Natural killer cell (primary cell): Measurements from ENCODE around the gene POLR2A. TPM values are rescaled to one million over a fixed set of nuclear protein-coding genes. Genes with fewer than 3 reads are reported as not detected.

ENCODE experiments used
- ATAC-seq, 3 donors: fragments of 150-1000 bp in 2 of 3; fragments of 200-7000 bp in 1 of 3; cut with Tn5 transposase; 1 replicate in 1 of 3; 2 replicates in 2 of 3; pipeline ENCODE4 v1.10.0; 2021; ENCODE audit warnings: mild to moderate bottlenecking in 2 of 3, moderate library complexity in 2 of 3
- DNase-seq, 2 donors: peaks; one replicate each; pipeline versions ENCODE4 v3.0.0 to v3.0.0-alpha.2; 2013 to 2021; ENCODE audit warnings: mixed read lengths in 1 of 2
- H3K27ac ChIP-seq: one replicate; pipeline ENCODE4 v1.5.1; 2013; ENCODE audit warnings: mild to moderate bottlenecking, low read length
- H3K27me3 ChIP-seq: one replicate; pipeline ENCODE4 v1.6.1; 2013; ENCODE audit warnings: low read length; ENCODE audit not compliant: control insufficient read depth, insufficient read depth
- H3K36me3 ChIP-seq: one replicate; pipeline ENCODE4 v1.6.1; 2013; ENCODE audit warnings: low read length; ENCODE audit not compliant: control insufficient read depth, insufficient read depth
- H3K4me1 ChIP-seq: one replicate; pipeline ENCODE4 v1.6.1; 2013; ENCODE audit warnings: low read length; ENCODE audit not compliant: control insufficient read depth, insufficient read depth
- H3K4me3 ChIP-seq: one replicate; pipeline ENCODE4 v1.5.1; 2013; ENCODE audit warnings: low read length
- H3K9me3 ChIP-seq: one replicate; pipeline ENCODE4 v1.6.1; 2013; ENCODE audit warnings: low read length; ENCODE audit not compliant: control insufficient read depth, insufficient read depth
- H3K27ac Mint-ChIP-seq, 2 donors: one replicate each; pipeline ENCODE4 v1.8.0; 2022; ENCODE audit warnings: mild to moderate bottlenecking in 2 of 2, mixed read lengths in 2 of 2, moderate library complexity in 1 of 2
- H3K27me3 Mint-ChIP-seq, 2 donors: one replicate each; pipeline ENCODE4 v1.8.0; 2022; ENCODE audit warnings: low read depth in 2 of 2, mixed read lengths in 2 of 2
- H3K36me3 Mint-ChIP-seq: one replicate; pipeline ENCODE4 v1.8.0; 2022; ENCODE audit warnings: mixed read lengths
- H3K4me1 Mint-ChIP-seq, 2 donors: one replicate each; pipeline ENCODE4 v1.8.0; 2022; ENCODE audit warnings: mixed read lengths in 2 of 2
- H3K4me3 Mint-ChIP-seq: one replicate; pipeline ENCODE4 v1.8.0; 2022; ENCODE audit warnings: mild to moderate bottlenecking, moderate library complexity, mixed read lengths
- H3K9me3 Mint-ChIP-seq, 2 donors: one replicate each; pipeline ENCODE4 v1.8.0; 2022; ENCODE audit warnings: mixed read lengths in 2 of 2
- CTCF ChIP-seq: fragments of 200-600 bp; IDR thresholded peaks from one replicate; pipeline ENCODE4 v1.8.0; 2022; ENCODE audit warnings: antibody characterized with exemption
- WGBS: methylation state at CpG from one replicate; pipeline ENCODE4 v1.1.7; 2013; ENCODE audit warnings: missing lambda C conversion rate; ENCODE audit not compliant: insufficient coverage; 5-methylcytosine and 5-hydroxymethylcytosine counted together
- intact Hi-C: fragments of 100-400 bp; cut with micrococcal nuclease; formaldehyde crosslinking; loops from one replicate; pipeline ENCODE4 v1.14.2; 2022
- total RNA-seq, 4 donors: library from RNA; stranded (reverse); fragments of 120-200 nt in 1 of 4; gene quantifications; one replicate each; pipeline versions ENCODE4 v1.2.3 to v1.2.4, GENCODE V29; 2013 to 2022

The POLR2A gene
- total RNA-seq, 3 donors from 2014 or later (not counting 1 experiment from before 2014, with no cell fraction given): 515 to 879 (median 524) TPM

- WGBS: 95% methylated on average over 14 of the region's 14 CpGs
- no peak overlapping the region for H3K27ac Mint-ChIP-seq
- intact Hi-C loops: loop anchor here (5.0 kb wide), 1 partner anchor 66 kb away; the partner anchor contains the start of genes FGF11 and TMEM102
- no peaks in the 10 kb centered on the region for H3K9me3 ChIP-seq
- H3K27ac ChIP-seq: no peak overlapping the region
- H3K4me3 ChIP-seq: no peak overlapping the region
- peak in 2 of 3 donors; percentile 25 to 39 for ATAC-seq
- no peaks in the 10 kb centered on the region for H3K9me3 Mint-ChIP-seq
- H3K36me3 ChIP-seq: peaks cover 87% of the 10 kb centered on the region
- peak in 1 of 2 donors; percentile 43 for DNase-seq
- H3K4me1 Mint-ChIP-seq: no peaks in the 10 kb centered on the region
- no peaks in the 10 kb centered on the region for H3K4me1 ChIP-seq
- H3K4me3 Mint-ChIP-seq: no peak overlapping the region
- no peaks in the 10 kb centered on the region for H3K27me3 ChIP-seq
- no peaks in the 10 kb centered on the region for H3K27me3 Mint-ChIP-seq
- no peak for TF ChIP-seq CTCF
- peaks cover 21% of the 10 kb centered on the region for H3K36me3 Mint-ChIP-seq
Measured at GRCh38 chr17:7502987-7503386, 18.8 kb downstream of the POLR2A start.

GRCh38 chr17:7503521-7503920, 19.4 kb downstream of the POLR2A start:
- Mint-ChIP-seq H3K9me3 (no peaks in the 10 kb centered on the region), H3K36me3 (peaks cover 21% of the 10 kb centered on the region), H3K27ac (peak overlapping the region in 1 of 2 donors; percentile 52), H3K4me3 (no peak overlapping the region), H3K27me3 (no peaks in the 10 kb centered on the region), H3K4me1 (no peaks in the 10 kb centered on the region)
- no peak for ATAC-seq
- Histone ChIP-seq H3K27me3 (no peaks in the 10 kb centered on the region), H3K4me1 (no peaks in the 10 kb centered on the region), H3K9me3 (no peaks in the 10 kb centered on the region), H3K27ac (no peak overlapping the region), H3K36me3 (peaks cover 86% of the 10 kb centered on the region), H3K4me3 (no peak overlapping the region)
- intact Hi-C loops: loop anchor here (5.0 kb wide), 1 partner anchor 66 kb away; the partner anchor contains the start of genes FGF11 and TMEM102
- 97% methylated on average over 8 of the region's 8 CpGs for WGBS
- no peak for TF ChIP-seq CTCF
- peak in 1 of 2 donors; percentile 4 for DNase-seq

DNA sequence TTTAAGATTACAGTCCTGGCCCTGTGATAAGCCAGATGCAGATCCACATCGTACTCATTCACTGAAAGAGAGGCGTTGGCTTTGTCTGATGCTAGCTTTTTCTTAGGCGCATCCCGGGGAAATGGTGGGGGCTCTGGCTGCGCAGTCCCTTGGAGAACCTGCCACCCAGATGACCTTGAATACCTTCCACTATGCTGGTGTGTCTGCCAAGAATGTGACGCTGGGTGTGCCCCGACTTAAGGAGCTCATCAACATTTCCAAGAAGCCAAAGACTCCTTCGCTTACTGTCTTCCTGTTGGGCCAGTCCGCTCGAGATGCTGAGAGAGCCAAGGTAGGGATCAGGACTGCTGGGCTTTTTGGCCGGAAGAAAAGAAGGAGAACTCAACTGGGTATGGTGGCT, 24.0 kb downstream of the POLR2A start:
- WGBS: 99% methylated on average over 11 of the region's 11 CpGs
- H3K27me3 ChIP-seq: no peaks in the 10 kb centered on the region
- no peak overlapping the region for H3K4me3 Mint-ChIP-seq
- H3K27ac ChIP-seq: no peak overlapping the region
- no peaks in the 10 kb centered on the region for H3K9me3 Mint-ChIP-seq
- peaks cover 0 to 2% of the 10 kb centered on the region in 2 donors for H3K4me1 Mint-ChIP-seq
- peaks cover 87% of the 10 kb centered on the region for H3K36me3 ChIP-seq
- TF ChIP-seq CTCF: no peak
- H3K27me3 Mint-ChIP-seq: no peaks in the 10 kb centered on the region
- H3K9me3 ChIP-seq: no peaks in the 10 kb centered on the region
- DNase-seq (no peak), ATAC-seq (no peak)
- H3K4me1 ChIP-seq: no peaks in the 10 kb centered on the region
- H3K36me3 Mint-ChIP-seq: peaks cover 10% of the 10 kb centered on the region
- H3K4me3 ChIP-seq: no peak overlapping the region
- H3K27ac Mint-ChIP-seq: peak overlapping the region in 1 of 2 donors; percentile 42
- intact Hi-C loops: no loop called here

DNA sequence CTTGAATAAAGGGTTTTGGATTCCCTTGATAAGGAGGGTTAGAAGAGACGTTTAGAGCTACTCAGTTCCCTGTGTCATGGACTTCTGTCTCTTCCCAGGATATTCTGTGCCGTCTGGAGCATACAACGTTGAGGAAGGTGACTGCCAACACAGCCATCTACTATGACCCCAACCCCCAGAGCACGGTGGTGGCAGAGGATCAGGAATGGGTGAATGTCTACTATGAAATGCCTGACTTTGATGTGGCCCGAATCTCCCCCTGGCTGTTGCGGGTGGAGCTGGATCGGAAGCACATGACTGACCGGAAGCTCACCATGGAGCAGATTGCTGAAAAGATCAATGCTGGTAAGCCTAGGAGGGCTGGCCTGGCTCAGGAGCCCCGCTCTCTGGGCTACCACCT, 24.7 kb downstream of the POLR2A start:
- 98% methylated on average over 6 of the region's 9 CpGs for WGBS
- intact Hi-C loops: no loop called here
- Histone ChIP-seq H3K9me3 (no peaks in the 10 kb centered on the region), H3K36me3 (peaks cover 87% of the 10 kb centered on the region), H3K27me3 (no peaks in the 10 kb centered on the region), H3K4me3 (no peak overlapping the region), H3K27ac (no peak overlapping the region), H3K4me1 (no peaks in the 10 kb centered on the region)
- DNase-seq (peak in 1 of 2 donors; percentile 7), ATAC-seq (no peak)
- Mint-ChIP-seq H3K4me1 (peaks cover 0 to 9% of the 10 kb centered on the region in 2 donors), H3K9me3 (no peaks in the 10 kb centered on the region), H3K27me3 (no peaks in the 10 kb centered on the region), H3K4me3 (no peak overlapping the region), H3K36me3 (peaks cover 4% of the 10 kb centered on the region), H3K27ac (peak overlapping the region in 1 of 2 donors; percentile 42)
- TF ChIP-seq CTCF: no peak
